GM18507 (cell line): Measurements from ENCODE around the gene AMBRA1.

Experiments
- DNase-seq: peaks from one replicate; pipeline ENCODE4 v3.0.0; 2011; ENCODE audit warnings: low read depth; ENCODE audit not compliant: insufficient read length; ENCODE audit errors: extremely low spot score
- FAIRE-seq: peaks from 2 replicates; lab custom pipeline; 2011; peaks lifted over from hg19 to GRCh38; lab: Jason Lieb, UNC

AMBRA1 gene

GRCh38 chr11:46367244-46367915 is 226.4 kb downstream of the AMBRA1 start:
- peak; percentile 46 for FAIRE-seq
- no peak for DNase-seq

GRCh38 chr11:46366661-46367161 is 227.1 kb downstream of the AMBRA1 start:
- DNase-seq, result no peak
- FAIRE-seq, result no peak

- DNase-seq (no peak), FAIRE-seq (no peak)
Measured at GRCh38 chr11:46366260-46366659, 227.6 kb downstream of the AMBRA1 start.

- DNase-seq (no peak), FAIRE-seq (no peak)
Measured at GRCh38 chr11:46364791-46365190, 229.0 kb downstream of the AMBRA1 start.

GRCh38 chr11:46364056-46364455 is 229.8 kb downstream of the AMBRA1 start:
- DNase-seq, result no peak
- no peak for FAIRE-seq

- FAIRE-seq, result no peak
- DNase-seq, result no peak
Measured at GRCh38 chr11:46363455-46364005, 230.3 kb downstream of the AMBRA1 start.

GRCh38 chr11:46363031-46363407 is 230.8 kb downstream of the AMBRA1 start:
- DNase-seq (no peak), FAIRE-seq (no peak)

- FAIRE-seq (no peak), DNase-seq (no peak)
Measured at GRCh38 chr11:46362156-46363030, 231.4 kb downstream of the AMBRA1 start.

- peak; percentile 84 for DNase-seq
- peak; percentile 92 for FAIRE-seq
Measured at GRCh38 chr11:46361283-46362155, 232.3 kb downstream of the AMBRA1 start.

- no peak for DNase-seq
- no peak for FAIRE-seq
Measured at GRCh38 chr11:46360878-46361277, 232.9 kb downstream of the AMBRA1 start.

GRCh38 chr11:46359953-46360352 is 233.9 kb downstream of the AMBRA1 start:
- DNase-seq (no peak), FAIRE-seq (no peak)

- DNase-seq, result no peak
- no peak for FAIRE-seq
Measured at GRCh38 chr11:46357483-46357936, 236.3 kb downstream of the AMBRA1 start.

GRCh38 chr11:46356924-46357482 is 236.8 kb downstream of the AMBRA1 start:
- DNase-seq, result no peak
- FAIRE-seq, result no peak

- DNase-seq, result no peak
- no peak for FAIRE-seq
Measured at GRCh38 chr11:46353698-46354097, 240.1 kb downstream of the AMBRA1 start.

GRCh38 chr11:46352063-46352841 is 241.6 kb downstream of the AMBRA1 start:
- no peak for FAIRE-seq
- no peak for DNase-seq

GRCh38 chr11:46351606-46352005 is 242.2 kb downstream of the AMBRA1 start:
- FAIRE-seq, result no peak
- no peak for DNase-seq

- DNase-seq (no peak), FAIRE-seq (no peak)
Measured at GRCh38 chr11:46351148-46351547, 242.7 kb downstream of the AMBRA1 start.

- no peak for FAIRE-seq
- DNase-seq, result no peak
Measured at GRCh38 chr11:46350695-46351094, 243.1 kb downstream of the AMBRA1 start.
